Stimulated activated CD4-positive, alpha-beta T cell treated with anti-CD3 and anti-CD28 coated beads, Interleukin-2, amount 100 ng/mL, for 48 hours (primary cell): ENCODE data around the gene CPA5.

Source experiments
- DNase-seq, 2 donors: peaks; one replicate each; pipeline ENCODE4 v3.0.0-alpha.2; 2020

Gene CPA5

DNA sequence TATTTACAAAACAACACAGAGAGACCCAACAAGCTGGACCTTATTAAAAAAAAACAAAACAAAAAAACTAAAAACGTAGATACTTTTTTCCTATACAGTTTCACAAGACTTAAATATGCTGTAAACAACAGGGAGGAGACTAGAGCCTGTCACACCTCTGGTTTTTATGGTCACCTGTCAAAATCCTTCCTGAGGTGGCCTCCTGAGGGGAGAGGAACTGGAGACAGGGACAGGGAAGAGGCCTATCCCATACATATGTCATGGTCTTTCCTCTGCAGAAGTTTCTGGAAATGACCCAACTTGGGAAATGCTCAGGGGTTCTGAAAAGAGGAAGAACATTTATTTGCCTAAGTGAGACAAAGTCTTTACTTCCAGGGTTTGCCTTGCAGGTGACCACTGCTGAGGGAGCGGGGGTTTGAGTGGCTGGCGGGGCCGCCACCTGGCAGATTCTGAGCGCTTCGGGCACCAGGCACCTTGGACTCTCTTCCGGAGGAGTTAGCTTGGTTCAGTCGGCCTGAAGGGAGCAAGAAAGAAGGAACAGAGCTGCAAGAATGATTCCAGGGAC is 54.0 kb downstream of the CPA5 start:
- DNase-seq = no peak

DNA sequence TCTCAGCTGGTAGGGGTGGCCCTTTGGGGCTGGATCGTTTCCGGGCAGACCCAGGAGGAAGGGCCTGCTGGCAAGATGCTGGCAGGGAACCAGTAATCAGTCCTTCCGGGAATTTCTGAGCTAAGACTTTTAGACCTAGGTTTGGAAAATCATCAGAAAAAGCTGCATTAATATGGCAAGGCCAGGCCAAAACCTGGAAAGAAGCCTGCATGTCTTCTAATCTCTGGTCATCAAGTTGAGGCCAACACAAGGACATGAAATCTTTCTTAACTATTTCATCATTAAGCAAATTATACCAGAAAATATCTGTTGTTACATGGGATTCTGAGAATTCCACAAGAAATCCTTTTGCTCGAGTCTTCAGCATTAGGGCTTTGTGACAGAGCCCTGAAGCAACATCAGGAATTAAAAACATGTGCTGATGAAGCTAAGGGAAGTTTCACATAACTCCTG is 55.5 kb downstream of the CPA5 start:
- DNase-seq = no peak

DNA sequence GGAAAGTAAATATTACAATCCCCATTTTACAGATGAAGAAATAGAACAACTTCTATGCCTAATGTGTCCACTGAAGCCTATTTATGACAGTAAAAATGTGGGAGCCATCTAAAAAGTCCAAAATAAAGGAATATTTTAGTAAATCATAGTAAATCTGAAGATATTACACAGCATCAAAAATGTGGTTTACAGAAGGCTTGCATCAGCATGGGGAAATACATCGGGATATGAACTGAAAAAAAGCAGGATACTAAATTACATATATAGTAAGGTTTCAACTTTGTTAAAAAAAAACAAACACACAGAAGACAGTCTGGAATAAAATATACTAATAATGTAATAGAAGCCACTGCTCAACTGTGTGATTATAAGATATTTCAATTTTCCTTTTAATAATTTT is 56.5 kb downstream of the CPA5 start:
- DNase-seq = no peak

DNA sequence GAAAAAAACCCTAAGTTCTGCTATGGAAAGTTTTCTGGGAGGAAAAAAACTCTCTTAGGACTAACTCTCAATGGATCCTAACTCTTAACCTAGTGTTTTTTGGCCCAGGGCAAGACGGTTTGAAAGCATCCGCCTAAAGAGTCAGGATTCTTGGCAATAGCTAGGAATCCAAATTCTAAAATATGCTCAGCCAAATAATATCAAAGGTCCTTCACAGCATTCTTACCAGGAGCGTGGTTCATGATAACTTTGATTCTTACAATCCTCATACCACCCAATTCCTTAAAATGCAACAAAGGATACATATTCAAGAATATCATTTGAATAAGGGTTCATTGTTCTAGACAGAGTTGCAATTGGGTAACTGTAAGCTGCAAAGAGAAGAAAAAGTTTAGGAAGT is 57.0 kb downstream of the CPA5 start:
- DNase-seq = no peak

DNA sequence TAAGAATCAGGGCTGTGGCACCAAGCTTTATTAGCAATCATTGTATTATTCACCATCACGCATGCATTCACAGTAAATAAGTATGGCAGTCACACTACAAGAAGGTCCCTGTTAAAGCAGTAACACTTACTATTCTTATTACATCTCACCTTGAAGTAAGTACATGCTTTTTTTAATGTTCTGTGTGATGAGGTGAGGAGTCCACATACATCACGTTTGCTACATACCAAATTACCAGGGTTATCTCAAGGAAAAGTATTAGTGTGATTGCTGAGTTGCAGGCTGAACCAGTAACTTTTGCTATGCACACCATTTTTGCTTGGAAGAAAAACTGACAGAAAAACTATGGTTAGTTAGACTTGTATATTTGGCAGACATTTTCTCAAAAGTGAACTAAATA is 60.4 kb downstream of the CPA5 start:
- no peak for DNase-seq

DNA sequence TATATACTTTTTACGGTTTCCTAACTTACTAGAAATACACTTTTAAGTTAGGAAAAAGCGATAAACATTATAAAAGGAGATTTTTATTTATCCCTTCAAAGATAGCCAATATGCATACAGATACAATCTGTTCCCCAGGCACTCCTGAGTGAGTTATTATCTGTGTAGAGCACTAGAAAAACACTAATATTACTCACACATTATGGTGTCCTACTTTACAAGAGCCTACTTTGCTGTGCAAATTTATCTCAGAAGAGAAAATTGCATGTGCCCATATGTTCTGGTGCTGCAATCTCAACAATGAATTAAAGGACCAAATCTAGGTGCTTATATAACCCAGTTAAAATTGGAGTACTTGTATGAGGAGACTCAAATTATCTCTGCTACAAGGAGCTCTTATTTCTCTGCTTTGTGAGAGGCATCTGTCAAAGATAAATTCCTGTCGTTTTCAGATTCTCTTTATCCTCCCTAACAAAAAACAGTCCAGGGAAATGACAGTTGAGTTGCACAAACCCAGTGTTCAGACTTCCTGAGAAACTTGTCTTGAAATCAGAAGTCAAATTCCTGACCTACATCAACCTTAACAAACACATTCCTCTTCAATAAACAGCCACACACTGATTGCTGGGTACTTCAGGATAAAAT is 64.6 kb downstream of the CPA5 start:
- DNase-seq = no peak

DNA sequence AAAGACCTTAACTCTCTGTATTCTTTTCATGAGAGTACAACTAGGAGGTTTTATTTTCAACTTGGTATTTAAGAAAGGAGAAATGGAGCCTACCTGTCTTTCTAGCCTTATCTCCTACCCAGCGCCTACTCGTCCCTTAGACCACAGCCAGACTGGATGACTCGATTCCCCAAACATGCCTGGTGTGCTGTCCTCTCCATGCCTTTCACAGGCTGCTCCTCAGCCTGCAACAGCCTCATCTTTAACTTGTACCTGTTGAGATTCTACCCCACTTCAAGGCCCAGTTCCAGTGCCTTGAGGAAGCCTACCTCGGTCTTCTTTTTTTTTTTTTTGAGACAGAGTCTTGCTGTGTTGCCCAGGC is 65.1 kb downstream of the CPA5 start:
- DNase-seq = no peak

DNA sequence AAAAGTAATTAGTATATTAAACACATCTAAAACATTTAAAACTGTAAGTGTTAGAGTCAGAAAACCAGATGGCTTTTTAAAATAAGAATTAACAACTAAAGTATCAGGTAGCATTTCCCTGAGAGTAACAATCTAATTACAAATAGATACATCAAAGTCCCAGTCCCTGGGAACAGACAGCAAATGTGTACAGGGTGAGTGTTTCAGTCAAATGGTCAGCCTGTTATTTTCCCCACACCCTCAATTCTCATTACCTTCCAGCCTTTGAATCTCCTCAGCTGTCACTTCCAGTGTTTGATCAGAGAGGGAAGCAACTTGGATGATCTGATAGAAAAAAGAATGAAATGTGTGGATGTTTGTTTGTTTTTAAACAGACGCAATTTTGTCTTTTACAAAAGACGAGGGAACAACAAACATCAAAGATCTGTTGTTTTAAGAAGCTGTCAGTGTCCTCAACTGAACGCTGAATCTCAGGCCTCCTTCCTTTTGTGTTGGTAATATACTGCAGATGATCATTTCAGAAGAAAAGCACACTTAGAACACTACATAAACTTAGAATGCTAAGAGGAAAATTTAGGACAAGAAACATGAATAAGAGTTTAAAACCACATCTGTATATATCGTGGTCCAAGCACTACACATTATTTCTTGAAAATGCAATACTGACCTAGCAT is 66.4 kb downstream of the CPA5 start:
- no peak for DNase-seq

DNA sequence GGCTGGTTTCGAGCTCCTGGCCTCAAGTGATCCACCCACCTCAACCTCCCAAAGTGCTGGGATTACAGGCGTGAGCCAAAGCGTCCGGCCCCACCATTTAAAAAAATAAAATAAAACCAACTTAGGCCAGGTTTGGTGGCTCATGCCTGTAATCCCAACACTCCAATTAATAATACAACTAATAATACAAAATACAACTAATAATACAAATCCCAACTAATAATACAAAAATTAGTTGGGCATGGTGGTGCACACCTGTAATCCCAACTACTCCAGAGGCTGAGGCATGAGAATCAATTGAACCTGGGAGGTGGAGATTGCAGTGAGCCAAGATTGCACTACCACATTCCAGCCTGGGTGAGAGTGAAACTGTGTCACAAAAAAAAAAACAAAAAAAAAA is 68.6 kb downstream of the CPA5 start:
- no peak for DNase-seq

DNA sequence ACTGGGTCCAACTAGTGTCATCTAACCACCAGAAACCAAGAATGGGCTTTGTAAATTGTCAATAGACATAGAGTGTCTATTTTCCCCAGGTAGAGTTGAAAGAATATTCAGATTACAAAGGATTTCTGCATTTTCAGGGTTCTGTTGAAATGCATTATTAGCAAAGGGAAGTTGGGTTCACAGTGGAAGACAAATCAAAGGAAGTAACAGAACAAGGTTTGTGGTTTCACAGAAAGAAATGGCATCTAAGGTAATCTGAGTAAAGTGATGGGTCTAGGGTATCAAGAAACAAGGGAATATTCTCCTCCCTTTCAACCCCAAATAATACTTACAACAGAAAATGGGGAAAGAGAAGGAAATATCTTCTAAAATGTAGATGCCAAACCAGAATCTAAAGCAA is 70.4 kb downstream of the CPA5 start:
- DNase-seq = no peak

DNA sequence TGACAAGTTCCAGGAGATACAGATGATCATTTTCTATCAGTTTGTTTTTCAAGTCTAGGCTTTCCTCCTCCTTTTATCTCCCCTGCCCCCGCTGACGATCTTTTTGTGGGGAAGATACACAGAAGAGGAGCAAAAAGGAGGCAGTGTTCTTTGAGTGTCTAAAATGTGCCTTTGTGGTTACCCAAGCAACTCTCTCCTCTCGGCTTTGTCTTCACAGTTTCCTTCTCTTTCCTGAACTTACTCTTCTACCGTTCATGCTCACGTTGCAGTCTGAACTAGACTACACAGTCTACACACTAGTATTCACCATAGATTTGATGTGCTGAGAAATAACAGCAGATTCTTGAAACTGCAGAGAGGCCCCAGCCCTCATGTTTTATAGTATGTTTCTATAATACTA is 72.6 kb downstream of the CPA5 start:
- no peak for DNase-seq

DNA sequence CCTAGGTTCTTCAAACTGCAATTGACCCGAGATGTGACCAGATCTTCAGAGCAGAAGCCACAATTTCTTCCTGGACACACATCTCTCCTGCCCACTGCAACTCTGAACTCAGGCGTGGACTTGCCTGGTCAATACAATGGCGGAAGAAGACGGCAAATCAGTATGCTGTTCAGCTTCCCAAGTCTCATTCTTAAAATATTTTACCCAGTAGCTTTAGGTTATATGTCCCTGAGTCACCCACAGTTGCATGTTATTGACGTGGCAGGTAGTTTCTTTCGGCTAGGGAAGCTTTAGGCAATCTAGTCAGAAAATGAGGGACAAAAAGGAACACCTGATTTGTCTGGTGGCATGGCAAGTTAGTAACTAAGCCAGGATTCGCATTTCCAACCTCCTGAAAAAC is 73.7 kb downstream of the CPA5 start:
- DNase-seq = no peak
